GM13976 (cell line): ENCODE results near the gene ABR.
"Not testable (repeated sequence)": the region's sequence is repeated elsewhere in the genome, so short reads cannot be mapped to it uniquely, and the experiment has no call there.

Experiments
- DNase-seq: peaks from one replicate; pipeline ENCODE4 v3.0.0; 2012; ENCODE audit warnings: low spot score
- in situ Hi-C: fragments of 300-500 bp; cut with MboI; formaldehyde crosslinking; loops from one replicate; pipeline ENCODE4 v1.12.0; 2022; ENCODE audit warnings: low sequenced_read_pairs, mixed read lengths, inconsistent platforms; ENCODE audit not compliant: unreplicated experiment
- TF ChIP-seq, protein P1 (sequence below): IDR thresholded peaks from 2 replicates; pipeline ENCODE4 v1.5.1; 2012; ENCODE audit warnings: borderline replicate concordance, mild to moderate bottlenecking; ENCODE audit not compliant: insufficient read depth; ENCODE audit errors: extremely low read depth, missing control alignments, control extremely low read depth

ABR gene

DNA sequence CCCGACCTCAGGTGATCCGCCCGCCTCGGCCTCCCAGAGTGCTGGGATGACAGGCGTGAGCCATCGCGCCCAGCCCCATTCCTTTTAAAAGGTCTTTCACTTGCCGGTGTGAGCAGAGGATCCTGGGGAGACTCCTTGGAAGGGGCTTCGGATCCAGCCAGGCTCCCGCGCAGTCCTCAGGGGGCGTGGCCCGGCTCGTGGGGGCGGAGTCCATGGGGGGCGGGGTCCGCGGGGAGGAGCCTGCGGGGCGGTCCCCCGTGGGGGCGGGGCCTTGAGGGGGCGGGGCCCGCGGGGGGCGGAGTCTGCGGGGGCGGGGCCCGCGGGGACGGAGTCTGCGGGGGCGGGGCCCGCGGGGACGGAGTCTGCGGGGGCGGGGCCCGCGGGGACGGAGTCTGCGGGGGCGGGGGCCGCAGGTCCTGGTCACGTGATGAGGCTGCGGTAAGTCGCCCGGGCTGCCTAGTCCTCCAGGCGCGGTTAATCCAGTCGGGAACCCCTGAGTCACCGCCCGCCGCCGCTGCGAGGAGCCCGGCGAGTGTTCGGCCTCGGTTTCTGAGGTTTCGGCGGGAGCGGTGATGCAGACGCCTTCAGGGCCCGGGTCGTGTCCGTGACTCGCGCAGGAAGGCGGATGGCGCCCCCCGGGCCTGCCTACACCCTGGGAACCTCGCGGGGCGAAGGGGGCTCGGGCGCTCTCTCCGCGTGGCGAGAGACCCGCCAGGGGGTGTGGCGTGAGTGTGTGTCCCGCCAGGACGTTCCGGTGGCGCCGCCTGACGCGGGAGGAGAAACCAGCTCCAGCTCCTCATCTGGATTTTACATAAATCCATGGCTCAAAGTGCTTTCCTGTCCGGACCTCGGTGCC lies 23.6 kb upstream of the ABR start:
- peak; percentile 86 for DNase-seq
- TF ChIP-seq, protein P1, sequence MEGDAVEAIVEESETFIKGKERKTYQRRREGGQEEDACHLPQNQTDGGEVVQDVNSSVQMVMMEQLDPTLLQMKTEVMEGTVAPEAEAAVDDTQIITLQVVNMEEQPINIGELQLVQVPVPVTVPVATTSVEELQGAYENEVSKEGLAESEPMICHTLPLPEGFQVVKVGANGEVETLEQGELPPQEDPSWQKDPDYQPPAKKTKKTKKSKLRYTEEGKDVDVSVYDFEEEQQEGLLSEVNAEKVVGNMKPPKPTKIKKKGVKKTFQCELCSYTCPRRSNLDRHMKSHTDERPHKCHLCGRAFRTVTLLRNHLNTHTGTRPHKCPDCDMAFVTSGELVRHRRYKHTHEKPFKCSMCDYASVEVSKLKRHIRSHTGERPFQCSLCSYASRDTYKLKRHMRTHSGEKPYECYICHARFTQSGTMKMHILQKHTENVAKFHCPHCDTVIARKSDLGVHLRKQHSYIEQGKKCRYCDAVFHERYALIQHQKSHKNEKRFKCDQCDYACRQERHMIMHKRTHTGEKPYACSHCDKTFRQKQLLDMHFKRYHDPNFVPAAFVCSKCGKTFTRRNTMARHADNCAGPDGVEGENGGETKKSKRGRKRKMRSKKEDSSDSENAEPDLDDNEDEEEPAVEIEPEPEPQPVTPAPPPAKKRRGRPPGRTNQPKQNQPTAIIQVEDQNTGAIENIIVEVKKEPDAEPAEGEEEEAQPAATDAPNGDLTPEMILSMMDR: no peak
- in situ Hi-C loops: no loop called here

DNA sequence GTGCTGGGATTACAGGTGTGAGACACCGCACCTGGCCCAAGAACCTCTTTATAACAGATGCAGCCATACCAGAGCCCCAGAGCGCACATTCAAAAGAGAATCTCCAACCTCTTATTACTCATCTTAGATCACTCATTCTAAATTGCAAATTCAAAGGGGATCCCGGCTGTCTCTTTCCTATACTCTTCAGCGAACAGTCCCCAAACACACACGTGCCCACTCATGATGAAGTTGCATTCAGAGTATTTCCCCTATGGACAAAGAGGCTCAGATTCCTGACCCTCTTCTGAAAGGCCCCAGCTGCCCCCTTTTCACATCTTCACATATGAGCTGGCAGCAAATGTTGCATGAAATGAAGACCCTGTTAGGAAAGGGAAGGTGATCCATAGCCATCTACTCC lies 22.5 kb upstream of the ABR start:
- DNase-seq: no peak
- TF ChIP-seq, protein P1: no peak
- in situ Hi-C loops: no loop called here

- in situ Hi-C loops: no loop called here
- DNase-seq: no peak
- TF ChIP-seq, protein P1: no peak
Measured at GRCh38 chr17:1201132-1201702, 21.4 kb upstream of the ABR start.

DNA sequence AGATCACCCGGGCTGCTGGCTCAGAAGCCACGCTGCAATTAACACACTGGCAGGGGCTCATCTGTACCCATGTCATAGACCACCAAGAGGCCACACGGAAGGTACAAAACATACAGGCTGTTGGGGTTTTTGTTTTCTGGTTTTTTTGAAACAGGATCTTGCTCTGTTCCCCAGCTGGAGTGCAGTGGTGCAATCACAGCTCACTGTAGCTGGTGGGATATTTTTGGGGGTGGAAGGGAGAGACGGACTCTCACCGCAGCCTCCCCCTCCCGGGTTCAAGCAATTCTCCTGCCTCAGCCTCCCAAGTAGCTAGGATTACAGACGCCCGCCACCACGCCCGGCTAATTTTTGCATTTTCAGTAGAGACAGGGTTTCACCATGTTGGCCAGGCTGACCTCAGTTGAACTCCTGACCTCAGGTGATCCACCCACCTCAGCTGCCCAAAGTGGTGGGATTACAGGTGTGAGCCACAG lies 19.5 kb upstream of the ABR start:
- in situ Hi-C loops: not testable (repeated sequence)

GRCh38 chr17:1197781-1198490 lies 18.2 kb upstream of the ABR start:
- in situ Hi-C loops: no loop called here
- peak; percentile 87 for DNase-seq
- TF ChIP-seq, protein P1: no peak

More for the DNA sequence above, 19.5 kb upstream of the ABR start:
- not testable (repeated sequence) for DNase-seq

DNA sequence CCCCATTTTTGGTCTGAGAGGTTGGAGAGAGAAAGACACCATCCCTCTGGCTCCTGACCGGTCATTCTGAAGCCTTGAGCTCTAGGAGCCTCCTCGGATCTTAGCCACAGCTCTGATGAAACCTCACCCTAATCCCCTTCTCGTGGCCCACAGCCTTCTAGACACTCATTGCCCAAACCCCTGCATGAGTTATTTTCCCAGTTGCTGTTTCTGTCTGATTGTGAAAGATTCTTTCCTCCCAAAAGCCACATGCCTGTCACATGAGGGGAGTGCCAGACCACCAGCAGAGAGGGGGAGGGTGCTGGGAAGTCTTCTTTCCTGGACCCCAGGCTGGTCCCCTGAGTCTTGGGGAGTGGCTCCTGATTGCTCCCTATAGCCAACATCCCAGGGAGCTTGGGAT lies 17.6 kb upstream of the ABR start:
- in situ Hi-C loops: no loop called here
- DNase-seq: no peak
- TF ChIP-seq, protein P1: no peak
